HG02870 (cell line): ENCODE results near the gene CC2D2A.
"Not testable (repeated sequence)": the region's sequence is repeated elsewhere in the genome, so short reads cannot be mapped to it uniquely, and the experiment has no call there.

Source experiments
- ATAC-seq: cut with Tn5 transposase; IDR thresholded peaks from one replicate; pipeline ENCODE4 v1.9.1; 2021; ENCODE audit warnings: mild to moderate bottlenecking, moderate library complexity; ENCODE audit not compliant: unreplicated experiment

Gene CC2D2A

GRCh38 chr4:15513545-15513944 lies 43.9 kb downstream of the CC2D2A start:
- ATAC-seq = no peak

GRCh38 chr4:15515106-15515505 lies 45.4 kb downstream of the CC2D2A start:
- no peak for ATAC-seq

GRCh38 chr4:15516494-15516893 lies 46.8 kb downstream of the CC2D2A start:
- no peak for ATAC-seq

- not testable (repeated sequence) for ATAC-seq
These were observed 48.0 kb downstream of the CC2D2A start for GRCh38 chr4:15517681-15518080.

GRCh38 chr4:15521442-15522039 lies 51.9 kb downstream of the CC2D2A start:
- no peak for ATAC-seq

- no peak for ATAC-seq
These were observed 55.4 kb downstream of the CC2D2A start for GRCh38 chr4:15525080-15525479.

- no peak for ATAC-seq
These were observed 57.4 kb downstream of the CC2D2A start for GRCh38 chr4:15526924-15527592.

GRCh38 chr4:15531792-15532191 lies 62.1 kb downstream of the CC2D2A start:
- ATAC-seq = no peak

- ATAC-seq = no peak
These were observed 64.1 kb downstream of the CC2D2A start for GRCh38 chr4:15533817-15534216.

GRCh38 chr4:15535599-15535998 lies 65.9 kb downstream of the CC2D2A start:
- no peak for ATAC-seq

GRCh38 chr4:15536552-15537499 lies 67.1 kb downstream of the CC2D2A start:
- ATAC-seq = no peak

GRCh38 chr4:15541941-15542340 lies 72.3 kb downstream of the CC2D2A start:
- no peak for ATAC-seq

- no peak for ATAC-seq
These were observed 73.1 kb downstream of the CC2D2A start for GRCh38 chr4:15542760-15543159.

GRCh38 chr4:15543537-15544247 lies 74.0 kb downstream of the CC2D2A start:
- ATAC-seq = no peak

GRCh38 chr4:15544248-15544729 lies 74.6 kb downstream of the CC2D2A start:
- ATAC-seq = no peak

GRCh38 chr4:15545371-15545770 lies 75.7 kb downstream of the CC2D2A start:
- ATAC-seq = no peak

- no peak for ATAC-seq
These were observed 77.7 kb downstream of the CC2D2A start for GRCh38 chr4:15547392-15547791.

- no peak for ATAC-seq
These were observed 80.8 kb downstream of the CC2D2A start for GRCh38 chr4:15550491-15550890.

- no peak for ATAC-seq
These were observed 82.2 kb downstream of the CC2D2A start for GRCh38 chr4:15551740-15552446.
